HepG2 (cell line): ENCODE measurements around the gene MIF4GD. TPM values are rescaled to one million over a fixed set of nuclear protein-coding genes. Genes with fewer than 3 reads are reported as not detected.
A peak's percentile ranks its signal among the peaks of the same experiment; 100 is the strongest.

ENCODE experiments used
- FOXP1 ChIP-seq, 2 experiments: fragments of 450-650 bp in 1 of 2; IDR thresholded peaks; 2 replicates each; pipeline ENCODE4 v1.6.1; 2017 to 2018; ENCODE audit warnings: antibody characterized with exemption in 1 of 2
- GLI4 ChIP-seq: sonication (generic); formaldehyde crosslinking; IDR thresholded peaks from 2 replicates; pipeline ENCODE4 v1.5.1; 2020; ENCODE audit warnings: missing genetic modification reagents, mild to moderate bottlenecking, moderate library complexity, borderline replicate concordance
- HNF4A ChIP-seq: sonication (generic); formaldehyde crosslinking; IDR thresholded peaks from 2 replicates; pipeline ENCODE4 v1.4.0; 2020; ENCODE audit warnings: missing genetic modification reagents
- HOXA7 ChIP-seq: sonication (generic); formaldehyde crosslinking; IDR thresholded peaks from 2 replicates; pipeline ENCODE4 v1.8.1; 2022; ENCODE audit warnings: mild to moderate bottlenecking, missing genetic modification reagents, moderate library complexity
- NFATC3 ChIP-seq: sonication (generic); formaldehyde crosslinking; IDR thresholded peaks from 2 replicates; pipeline ENCODE4 v1.5.1; 2020; ENCODE audit warnings: mild to moderate bottlenecking, missing genetic modification reagents
- NPAS2 ChIP-seq: sonication (generic); formaldehyde crosslinking; IDR thresholded peaks from 2 replicates; pipeline ENCODE4 v1.8.0; 2022; ENCODE audit warnings: mild to moderate bottlenecking, missing genetic modification reagents, borderline replicate concordance
- SALL1 ChIP-seq: sonication (generic); formaldehyde crosslinking; IDR thresholded peaks from 2 replicates; pipeline ENCODE4 v1.8.0; 2022; ENCODE audit warnings: mild to moderate bottlenecking, missing genetic modification reagents
- ZNF207 ChIP-seq: fragments of 450-650 bp; IDR thresholded peaks from 2 replicates; pipeline ENCODE4 v1.6.1; 2016; ENCODE audit warnings: antibody characterized with exemption, borderline replicate concordance
- ZNF430 ChIP-seq: sonication (generic); formaldehyde crosslinking; IDR thresholded peaks from 2 replicates; pipeline ENCODE4 v1.9.0; 2021; ENCODE audit warnings: mild to moderate bottlenecking, missing genetic modification reagents
- polyA plus RNA-seq, 8 experiments: library from polyadenylated mRNA; depleted of rRNA in 3 of 8; stranded (reverse) in 7 of 8; unstranded in 1 of 8; fragments of >200 nt; fragmentation: Illumina TruSeq in 4 of 8; extraction: Trizol in 4 of 8; gene quantifications; 2 replicates each; pipeline versions ENCODE4 v1.2.1 to v1.2.3, GENCODE V29; 2011 to 2016; ENCODE audit warnings: low read depth in 4 of 8, missing spikeins in 1 of 8, mixed read lengths in 1 of 8; ENCODE audit not compliant: insufficient read depth in 1 of 8
- total RNA-seq, 5 experiments: library from RNA; depleted of rRNA; stranded (reverse); fragments of >200 nt; fragmentation: Illumina TruSeq; extraction: Trizol; gene quantifications; 2 replicates each; pipeline ENCODE4 v1.2.3, GENCODE V29; 2016; ENCODE audit warnings: low read depth in 1 of 5
- TF ChIP-seq, protein P1 (sequence below): sonication (generic); formaldehyde crosslinking; IDR thresholded peaks from 2 replicates; pipeline ENCODE4 v1.4.0; 2020; ENCODE audit warnings: missing genetic modification reagents
- TF ChIP-seq, protein P2 (sequence below): sonication (generic); formaldehyde crosslinking; IDR thresholded peaks from 2 replicates; pipeline ENCODE4 v1.8.0; 2022; ENCODE audit warnings: mild to moderate bottlenecking, missing genetic modification reagents
- TF ChIP-seq, protein P3 (sequence below): sonication (generic); formaldehyde crosslinking; IDR thresholded peaks from 2 replicates; pipeline ENCODE4 v1.4.0; 2020; ENCODE audit warnings: low read depth, missing genetic modification reagents
- TF ChIP-seq, protein P4 (sequence below): sonication (generic); formaldehyde crosslinking; IDR thresholded peaks from 2 replicates; pipeline ENCODE4 v1.5.0; 2020; ENCODE audit warnings: missing genetic modification reagents
- TF ChIP-seq, protein P5 (sequence below): sonication (generic); formaldehyde crosslinking; IDR thresholded peaks from 2 replicates; pipeline ENCODE4 v1.8.0; 2022; ENCODE audit warnings: mild to moderate bottlenecking, missing genetic modification reagents; ENCODE audit not compliant: insufficient replicate concordance
- TF ChIP-seq, protein P6 (sequence below): sonication (generic); formaldehyde crosslinking; IDR thresholded peaks from 2 replicates; pipeline ENCODE4 v1.4.0; 2020; ENCODE audit warnings: missing genetic modification reagents
- TF ChIP-seq, protein P7 (sequence below): sonication (generic); formaldehyde crosslinking; IDR thresholded peaks from 2 replicates; pipeline ENCODE4 v1.8.1; 2023; ENCODE audit warnings: mild to moderate bottlenecking, missing genetic modification reagents

MIF4GD gene
- total and polyA plus RNA-seq, 2 of the 13 experiments (the other 11 are each of a cell fraction or from before 2014, with no cell fraction given) = 14.0 to 28.0 TPM

DNA sequence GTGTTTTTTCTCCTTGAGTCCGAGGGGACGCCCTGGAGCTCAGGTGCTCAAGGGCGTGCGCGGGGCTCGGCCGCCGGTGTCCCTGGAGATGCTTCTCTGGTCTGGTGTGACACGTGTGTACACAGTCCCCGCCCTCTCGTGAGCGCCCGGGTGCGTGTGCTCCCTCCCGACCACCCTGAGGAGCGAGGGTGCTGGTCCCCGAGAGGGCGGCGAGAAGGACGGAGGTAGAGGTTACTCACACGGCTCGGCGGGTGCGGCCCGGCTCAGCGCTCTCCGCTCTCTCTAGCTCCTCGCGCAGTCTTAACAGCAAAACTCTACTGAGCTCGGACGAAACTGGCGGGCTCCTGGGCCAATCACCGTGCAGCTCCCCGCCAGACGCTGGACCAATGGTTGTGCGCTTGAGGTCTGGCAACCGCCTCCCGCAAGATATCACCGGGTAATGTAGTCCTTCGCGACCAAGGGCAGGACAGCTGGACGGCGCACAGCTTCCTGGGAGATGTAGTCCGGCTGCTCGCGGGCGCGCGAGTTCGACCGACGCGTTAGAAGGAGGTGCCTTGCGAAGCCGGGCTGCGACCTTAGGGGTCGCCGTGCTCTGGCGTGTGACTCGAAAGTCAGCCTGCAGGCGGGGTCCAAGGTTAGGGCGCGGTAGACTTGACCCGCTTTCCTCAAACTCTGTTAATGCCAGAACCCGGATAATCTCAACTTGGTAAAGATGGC is 18.2 kb upstream of the MIF4GD start, which contains the start of gene SLC25A19 (continued):
- TF ChIP-seq FOXP1 (IDR thresholded peaks at IDR 0.05) (no peak), FOXP1 (CRISPR knock-in tag; IDR thresholded peaks at IDR 0.05) (peak; percentile 31; the same call in 1 of the 2 replicates), ZNF430 (peak; percentile 71; the same call in 1 of the 2 replicates), SALL1 (CRISPR knock-in tag) (peak; percentile 91; the same call in 1 of the 2 replicates), ZNF207 (no peak), HOXA7 (CRISPR knock-in tag) (no peak), NPAS2 (no peak), GLI4 (CRISPR knock-in tag) (0 out of 2 replicates have a peak, but pooled peaks have one; percentile 50), NFATC3 (CRISPR knock-in tag) (no peak), HNF4A (CRISPR knock-in tag) (no peak; the same call in 1 of the 2 replicates)
- TF ChIP-seq, protein P1, sequence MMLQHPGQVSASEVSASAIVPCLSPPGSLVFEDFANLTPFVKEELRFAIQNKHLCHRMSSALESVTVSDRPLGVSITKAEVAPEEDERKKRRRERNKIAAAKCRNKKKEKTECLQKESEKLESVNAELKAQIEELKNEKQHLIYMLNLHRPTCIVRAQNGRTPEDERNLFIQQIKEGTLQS (CRISPR knock-in tag) = no peak; the same call in none of the 2 replicates
- TF ChIP-seq, protein P2, sequence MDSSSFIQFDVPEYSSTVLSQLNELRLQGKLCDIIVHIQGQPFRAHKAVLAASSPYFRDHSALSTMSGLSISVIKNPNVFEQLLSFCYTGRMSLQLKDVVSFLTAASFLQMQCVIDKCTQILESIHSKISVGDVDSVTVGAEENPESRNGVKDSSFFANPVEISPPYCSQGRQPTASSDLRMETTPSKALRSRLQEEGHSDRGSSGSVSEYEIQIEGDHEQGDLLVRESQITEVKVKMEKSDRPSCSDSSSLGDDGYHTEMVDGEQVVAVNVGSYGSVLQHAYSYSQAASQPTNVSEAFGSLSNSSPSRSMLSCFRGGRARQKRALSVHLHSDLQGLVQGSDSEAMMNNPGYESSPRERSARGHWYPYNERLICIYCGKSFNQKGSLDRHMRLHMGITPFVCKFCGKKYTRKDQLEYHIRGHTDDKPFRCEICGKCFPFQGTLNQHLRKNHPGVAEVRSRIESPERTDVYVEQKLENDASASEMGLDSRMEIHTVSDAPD (CRISPR knock-in tag) = no peak
- TF ChIP-seq, protein P3, sequence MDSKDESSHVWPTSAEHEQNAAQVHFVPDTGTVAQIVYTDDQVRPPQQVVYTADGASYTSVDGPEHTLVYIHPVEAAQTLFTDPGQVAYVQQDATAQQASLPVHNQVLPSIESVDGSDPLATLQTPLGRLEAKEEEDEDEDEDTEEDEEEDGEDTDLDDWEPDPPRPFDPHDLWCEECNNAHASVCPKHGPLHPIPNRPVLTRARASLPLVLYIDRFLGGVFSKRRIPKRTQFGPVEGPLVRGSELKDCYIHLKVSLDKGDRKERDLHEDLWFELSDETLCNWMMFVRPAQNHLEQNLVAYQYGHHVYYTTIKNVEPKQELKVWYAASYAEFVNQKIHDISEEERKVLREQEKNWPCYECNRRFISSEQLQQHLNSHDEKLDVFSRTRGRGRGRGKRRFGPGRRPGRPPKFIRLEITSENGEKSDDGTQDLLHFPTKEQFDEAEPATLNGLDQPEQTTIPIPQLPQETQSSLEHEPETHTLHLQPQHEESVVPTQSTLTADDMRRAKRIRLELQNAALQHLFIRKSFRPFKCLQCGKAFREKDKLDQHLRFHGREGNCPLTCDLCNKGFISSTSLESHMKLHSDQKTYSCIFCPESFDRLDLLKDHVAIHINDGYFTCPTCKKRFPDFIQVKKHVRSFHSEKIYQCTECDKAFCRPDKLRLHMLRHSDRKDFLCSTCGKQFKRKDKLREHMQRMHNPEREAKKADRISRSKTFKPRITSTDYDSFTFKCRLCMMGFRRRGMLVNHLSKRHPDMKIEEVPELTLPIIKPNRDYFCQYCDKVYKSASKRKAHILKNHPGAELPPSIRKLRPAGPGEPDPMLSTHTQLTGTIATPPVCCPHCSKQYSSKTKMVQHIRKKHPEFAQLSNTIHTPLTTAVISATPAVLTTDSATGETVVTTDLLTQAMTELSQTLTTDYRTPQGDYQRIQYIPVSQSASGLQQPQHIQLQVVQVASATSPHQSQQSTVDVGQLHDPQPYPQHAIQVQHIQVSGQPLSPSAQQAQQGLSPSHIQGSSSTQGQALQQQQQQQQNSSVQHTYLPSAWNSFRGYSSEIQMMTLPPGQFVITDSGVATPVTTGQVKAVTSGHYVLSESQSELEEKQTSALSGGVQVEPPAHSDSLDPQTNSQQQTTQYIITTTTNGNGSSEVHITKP = peak; percentile 55; the same call in 1 of the 2 replicates
- TF ChIP-seq, protein P4, sequence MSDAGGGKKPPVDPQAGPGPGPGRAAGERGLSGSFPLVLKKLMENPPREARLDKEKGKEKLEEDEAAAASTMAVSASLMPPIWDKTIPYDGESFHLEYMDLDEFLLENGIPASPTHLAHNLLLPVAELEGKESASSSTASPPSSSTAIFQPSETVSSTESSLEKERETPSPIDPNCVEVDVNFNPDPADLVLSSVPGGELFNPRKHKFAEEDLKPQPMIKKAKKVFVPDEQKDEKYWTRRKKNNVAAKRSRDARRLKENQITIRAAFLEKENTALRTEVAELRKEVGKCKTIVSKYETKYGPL (CRISPR knock-in tag) = no peak
- TF ChIP-seq, protein P5, sequence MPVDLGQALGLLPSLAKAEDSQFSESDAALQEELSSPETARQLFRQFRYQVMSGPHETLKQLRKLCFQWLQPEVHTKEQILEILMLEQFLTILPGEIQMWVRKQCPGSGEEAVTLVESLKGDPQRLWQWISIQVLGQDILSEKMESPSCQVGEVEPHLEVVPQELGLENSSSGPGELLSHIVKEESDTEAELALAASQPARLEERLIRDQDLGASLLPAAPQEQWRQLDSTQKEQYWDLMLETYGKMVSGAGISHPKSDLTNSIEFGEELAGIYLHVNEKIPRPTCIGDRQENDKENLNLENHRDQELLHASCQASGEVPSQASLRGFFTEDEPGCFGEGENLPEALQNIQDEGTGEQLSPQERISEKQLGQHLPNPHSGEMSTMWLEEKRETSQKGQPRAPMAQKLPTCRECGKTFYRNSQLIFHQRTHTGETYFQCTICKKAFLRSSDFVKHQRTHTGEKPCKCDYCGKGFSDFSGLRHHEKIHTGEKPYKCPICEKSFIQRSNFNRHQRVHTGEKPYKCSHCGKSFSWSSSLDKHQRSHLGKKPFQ (CRISPR knock-in tag) = no peak
- TF ChIP-seq, protein P6, sequence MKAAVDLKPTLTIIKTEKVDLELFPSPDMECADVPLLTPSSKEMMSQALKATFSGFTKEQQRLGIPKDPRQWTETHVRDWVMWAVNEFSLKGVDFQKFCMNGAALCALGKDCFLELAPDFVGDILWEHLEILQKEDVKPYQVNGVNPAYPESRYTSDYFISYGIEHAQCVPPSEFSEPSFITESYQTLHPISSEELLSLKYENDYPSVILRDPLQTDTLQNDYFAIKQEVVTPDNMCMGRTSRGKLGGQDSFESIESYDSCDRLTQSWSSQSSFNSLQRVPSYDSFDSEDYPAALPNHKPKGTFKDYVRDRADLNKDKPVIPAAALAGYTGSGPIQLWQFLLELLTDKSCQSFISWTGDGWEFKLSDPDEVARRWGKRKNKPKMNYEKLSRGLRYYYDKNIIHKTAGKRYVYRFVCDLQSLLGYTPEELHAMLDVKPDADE (CRISPR knock-in tag) = no peak
- TF ChIP-seq, protein P7, sequence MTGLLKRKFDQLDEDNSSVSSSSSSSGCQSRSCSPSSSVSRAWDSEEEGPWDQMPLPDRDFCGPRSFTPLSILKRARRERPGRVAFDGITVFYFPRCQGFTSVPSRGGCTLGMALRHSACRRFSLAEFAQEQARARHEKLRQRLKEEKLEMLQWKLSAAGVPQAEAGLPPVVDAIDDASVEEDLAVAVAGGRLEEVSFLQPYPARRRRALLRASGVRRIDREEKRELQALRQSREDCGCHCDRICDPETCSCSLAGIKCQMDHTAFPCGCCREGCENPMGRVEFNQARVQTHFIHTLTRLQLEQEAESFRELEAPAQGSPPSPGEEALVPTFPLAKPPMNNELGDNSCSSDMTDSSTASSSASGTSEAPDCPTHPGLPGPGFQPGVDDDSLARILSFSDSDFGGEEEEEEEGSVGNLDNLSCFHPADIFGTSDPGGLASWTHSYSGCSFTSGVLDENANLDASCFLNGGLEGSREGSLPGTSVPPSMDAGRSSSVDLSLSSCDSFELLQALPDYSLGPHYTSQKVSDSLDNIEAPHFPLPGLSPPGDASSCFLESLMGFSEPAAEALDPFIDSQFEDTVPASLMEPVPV (CRISPR knock-in tag) = peak; percentile 94
